ENCODE data around the gene CIZ1. TPM values are rescaled to one million over a fixed set of nuclear protein-coding genes. Genes with fewer than 3 reads are reported as not detected.

The CIZ1 gene
- total RNA-seq, 1 experiment from 2014 or later = 104 TPM

DNA sequence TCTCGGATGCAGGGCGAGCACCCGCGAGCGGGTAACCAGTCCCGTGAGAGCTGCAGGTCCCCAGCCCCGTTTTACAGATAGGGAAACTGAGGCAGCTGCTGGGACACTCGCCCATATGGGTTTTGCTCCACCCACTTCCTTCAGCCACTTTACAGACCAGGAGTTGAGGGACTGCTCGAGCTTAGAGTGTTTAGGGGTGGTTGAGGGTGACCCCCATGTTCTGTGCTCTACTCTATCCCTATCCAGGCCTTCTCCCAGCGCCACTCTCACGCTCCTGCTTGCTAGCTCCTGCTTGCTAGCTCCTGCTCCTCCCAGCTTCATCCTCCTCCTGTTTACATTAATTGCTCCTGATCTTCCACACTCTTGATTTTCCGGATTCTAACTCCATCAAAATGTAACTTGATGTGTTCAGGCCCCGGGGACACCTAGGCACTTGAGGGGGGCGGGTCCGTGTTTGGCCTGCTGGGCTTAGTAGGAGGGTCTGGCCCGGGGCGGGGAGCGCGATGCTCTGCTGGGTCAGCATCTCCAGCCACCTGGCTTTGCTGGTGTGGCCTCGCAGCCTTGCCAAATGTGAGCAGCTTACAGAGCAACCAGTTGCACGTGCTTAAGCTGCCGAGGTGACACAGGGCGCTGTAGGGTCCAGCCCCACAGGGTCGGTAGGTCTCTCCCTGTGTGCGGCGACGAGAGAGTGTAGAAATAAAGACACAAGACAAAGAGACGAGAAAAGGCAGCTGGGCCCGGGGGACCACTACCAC lies 62.4 kb downstream of the CIZ1 start:
- Histone ChIP-seq H3K9me3 (ENCODE audit: control insufficient read depth, low read depth, low read length) (no peaks in the 10 kb centered on the region), H3K79me2 (ENCODE audit: insufficient read depth, low read length) (no peaks in the 10 kb centered on the region), H2BK12ac (ENCODE audit: insufficient read length, low read depth, low read length) (no peak overlapping the region), H4K20me1 (ENCODE audit: control insufficient read depth, insufficient read depth, insufficient read length) (no peaks in the 10 kb centered on the region), H2BK20ac (ENCODE audit: low read depth, low read length, poor library complexity, severe bottlenecking) (no peak overlapping the region), H3K27ac (ENCODE audit: insufficient read length, low read depth, low read length) (no peak overlapping the region), H2BK15ac (ENCODE audit: low read depth, low read length) (no peak overlapping the region), H3K4me1 (ENCODE audit: insufficient read depth, low read length) (no peaks in the 10 kb centered on the region), H4K91ac (ENCODE audit: insufficient read length, low read depth, low read length) (no peak overlapping the region), H4K5ac (ENCODE audit: insufficient read length, low read depth, low read length) (no peak overlapping the region), H3K14ac (ENCODE audit: insufficient read depth, low read length) (no peak overlapping the region), H3K23ac (ENCODE audit: insufficient read length, low read depth, low read length) (no peak overlapping the region), H2BK120ac (ENCODE audit: low read depth, low read length, poor library complexity, severe bottlenecking) (no peak overlapping the region), H3K4ac (ENCODE audit: low read depth, low read length) (no peak overlapping the region), H4K8ac (replicated peaks; ENCODE audit: insufficient read length, low read depth, low read length) (no peak overlapping the region), H2AK5ac (ENCODE audit: insufficient read length, low read length) (no peak overlapping the region), H3K9ac (ENCODE audit: extremely low read depth, insufficient read length, low read length) (no peak overlapping the region), H3K27me3 (ENCODE audit: insufficient read depth, low read length) (0 out of 2 replicates have a peak, but pooled peaks cover 3% of the 10 kb centered on the region), H3K23me2 (ENCODE audit: insufficient read length, low read depth, low read length, poor library complexity, severe bottlenecking) (peaks cover 12% of the 10 kb centered on the region), H3T11ph (ENCODE audit: low read length) (no peak overlapping the region), H3K79me1 (ENCODE audit: insufficient read depth, low read depth, low read length, poor library complexity, severe bottlenecking) (no peaks in the 10 kb centered on the region), H3K4me2 (ENCODE audit: insufficient read depth, insufficient read length, low read length) (peak overlapping the region; percentile 58), H3K56ac (ENCODE audit: insufficient read length, low read depth, low read length) (no peak overlapping the region), H2BK5ac (ENCODE audit: insufficient read length, low read length) (no peak overlapping the region), H2AFZ (ENCODE audit: low read length) (no peak overlapping the region), H3K18ac (ENCODE audit: insufficient read length, low read depth, low read length) (no peak overlapping the region)
- no peak for TF ChIP-seq CTCF (conservative IDR thresholded peaks at IDR 0.05)
- Mint-ChIP-seq H3K4me1 (peaks cover 13 to 16% of the 10 kb centered on the region in 2 experiments), H3K36me3 (ENCODE audit: insufficient read depth in 1 of 3, low read depth in 3 of 3) (peaks cover 9 to 23% (median 16%) of the 10 kb centered on the region in 3 experiments), H3K27ac (no peak overlapping the region), H3K4me3 (peak overlapping the region; percentile 94 to 97), H3K27me3 (ENCODE audit: low read depth) (peaks cover 45% of the 10 kb centered on the region), H3K9me3 (peaks cover 9 to 12% of the 10 kb centered on the region in 2 experiments)
- WGBS (ENCODE audit: extremely low coverage, insufficient read length, low lambda C conversion rate) = no CpG with 5 or more reads among the region's 29 CpGs
- no peak for DNase-seq

All from H9 (cell line).